Caco-2 (cell line): Measurements from ENCODE around the gene ATG7. TPM values are rescaled to one million over a fixed set of nuclear protein-coding genes. Genes with fewer than 3 reads are reported as not detected.

Experiments
- BruUV-seq: library from RNA; stranded (reverse); fragments of 400-500 nt; replicated peaks from 2 replicates; lab custom pipeline; 2021; lab: Mats Ljungman, UMichigan
- CTCF ChIA-PET: fragments of 300-600 bp; sonication (Branson Sonifier 250); formaldehyde crosslinking; loops from one replicate; lab custom pipeline; 2022; ENCODE audit warnings: antibody characterized with exemption; lab: Charles Lee
- POLR2A ChIA-PET: fragments of 300-600 bp; sonication (Branson Sonifier 250); formaldehyde crosslinking; loops from one replicate; lab custom pipeline; 2022; ENCODE audit warnings: antibody characterized with exemption; lab: Charles Lee
- DNase-seq, 2 experiments: peaks; one replicate each; pipeline versions ENCODE4 v3.0.0 to v3.0.0-alpha.2; 2020 to 2022
- H3K27me3 ChIP-seq: replicated peaks from 2 replicates; pipeline ENCODE4 v1.6.0; 2011; ENCODE audit warnings: low read length; ENCODE audit not compliant: control insufficient read depth, insufficient read depth
- H3K36me3 ChIP-seq: 2 replicates; pipeline ENCODE4 v1.5.1; 2011; ENCODE audit warnings: low read length; ENCODE audit not compliant: control insufficient read depth, insufficient read depth
- H3K4me1 ChIP-seq: fragments of 250-450 bp; sonication (Bioruptor Pico); 2 replicates; pipeline ENCODE4 v1.5.1; 2020; ENCODE audit warnings: mild to moderate bottlenecking
- H3K4me3 ChIP-seq: 2 replicates; pipeline ENCODE4 v1.5.1; 2011; ENCODE audit warnings: low read depth, mild to moderate bottlenecking, control low read depth, low read length
- H3K9me3 ChIP-seq: fragments of 250-450 bp; sonication (Bioruptor Pico); 2 replicates; pipeline ENCODE4 v1.5.1; 2020; ENCODE audit warnings: mild to moderate bottlenecking, moderate library complexity
- H3K27ac Mint-ChIP-seq: one replicate; pipeline ENCODE4 v1.8.0; 2022; ENCODE audit warnings: mixed read lengths; ENCODE audit not compliant: unreplicated experiment
- H3K27me3 Mint-ChIP-seq: one replicate; pipeline ENCODE4 v1.8.0; 2022; ENCODE audit warnings: mixed read lengths; ENCODE audit not compliant: insufficient read depth, unreplicated experiment
- H3K36me3 Mint-ChIP-seq: one replicate; pipeline ENCODE4 v1.8.0; 2022; ENCODE audit warnings: mild to moderate bottlenecking, mixed read lengths; ENCODE audit not compliant: insufficient read depth, unreplicated experiment
- H3K4me1 Mint-ChIP-seq: one replicate; pipeline ENCODE4 v1.8.0; 2022; ENCODE audit warnings: low read depth, mixed read lengths; ENCODE audit not compliant: unreplicated experiment
- H3K4me3 Mint-ChIP-seq: one replicate; pipeline ENCODE4 v1.8.0; 2022; ENCODE audit warnings: mild to moderate bottlenecking, moderate library complexity, mixed read lengths; ENCODE audit not compliant: unreplicated experiment
- H3K9me3 Mint-ChIP-seq: one replicate; pipeline ENCODE4 v1.8.0; 2022; ENCODE audit warnings: mixed read lengths; ENCODE audit not compliant: unreplicated experiment
- intact Hi-C: fragments of 100-400 bp; cut with micrococcal nuclease; formaldehyde crosslinking; loops from one replicate; pipeline ENCODE4 v1.10.0; 2022; ENCODE audit not compliant: unreplicated experiment
- total RNA-seq: library from RNA; stranded (reverse); gene quantifications from 2 replicates; pipeline ENCODE4 v1.2.3, GENCODE V29; 2022
- TF ChIP-seq, protein P1 (sequence below), 2 experiments: fragments of 200-600 bp in 1 of 2; IDR thresholded peaks; 1 replicate in 1 of 2; 2 replicates in 1 of 2; pipeline versions ENCODE4 v1.5.1 to v1.8.0; 2011 to 2022; ENCODE audit warnings: antibody characterized with exemption in 1 of 2, control low read depth in 1 of 2, inconsistent platforms in 1 of 2, low read depth in 1 of 2, low read length in 1 of 2, mild to moderate bottlenecking in 1 of 2, moderate library complexity in 1 of 2; ENCODE audit not compliant: insufficient read depth in 1 of 2, severe bottlenecking in 1 of 2, unreplicated experiment in 1 of 2

ATG7 gene
- total RNA-seq, 1 experiment from 2014 or later: 24.4 TPM

- TF ChIP-seq, protein P1, sequence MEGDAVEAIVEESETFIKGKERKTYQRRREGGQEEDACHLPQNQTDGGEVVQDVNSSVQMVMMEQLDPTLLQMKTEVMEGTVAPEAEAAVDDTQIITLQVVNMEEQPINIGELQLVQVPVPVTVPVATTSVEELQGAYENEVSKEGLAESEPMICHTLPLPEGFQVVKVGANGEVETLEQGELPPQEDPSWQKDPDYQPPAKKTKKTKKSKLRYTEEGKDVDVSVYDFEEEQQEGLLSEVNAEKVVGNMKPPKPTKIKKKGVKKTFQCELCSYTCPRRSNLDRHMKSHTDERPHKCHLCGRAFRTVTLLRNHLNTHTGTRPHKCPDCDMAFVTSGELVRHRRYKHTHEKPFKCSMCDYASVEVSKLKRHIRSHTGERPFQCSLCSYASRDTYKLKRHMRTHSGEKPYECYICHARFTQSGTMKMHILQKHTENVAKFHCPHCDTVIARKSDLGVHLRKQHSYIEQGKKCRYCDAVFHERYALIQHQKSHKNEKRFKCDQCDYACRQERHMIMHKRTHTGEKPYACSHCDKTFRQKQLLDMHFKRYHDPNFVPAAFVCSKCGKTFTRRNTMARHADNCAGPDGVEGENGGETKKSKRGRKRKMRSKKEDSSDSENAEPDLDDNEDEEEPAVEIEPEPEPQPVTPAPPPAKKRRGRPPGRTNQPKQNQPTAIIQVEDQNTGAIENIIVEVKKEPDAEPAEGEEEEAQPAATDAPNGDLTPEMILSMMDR (IDR thresholded peaks at IDR 0.05; ENCODE audit: insufficient read depth in 1 of 2, low read depth in 1 of 2, low read length in 1 of 2, severe bottlenecking in 1 of 2, unreplicated experiment in 1 of 2): no peak
- Mint-ChIP-seq H3K9me3 (no peaks in the 10 kb centered on the region), H3K4me3 (no peak overlapping the region), H3K27me3 (no peaks in the 10 kb centered on the region), H3K27ac (no peak overlapping the region), H3K36me3 (no peaks in the 10 kb centered on the region), H3K4me1 (no peaks in the 10 kb centered on the region)
- intact Hi-C loops: loop anchor here (10.0 kb wide), 1 partner anchor 149 kb away; no protein-coding TSS in a partner anchor
- Histone ChIP-seq H3K4me3 (no peak overlapping the region), H3K36me3 (no peaks in the 10 kb centered on the region; the same call in 1 of the 2 replicates), H3K4me1 (no peaks in the 10 kb centered on the region), H3K27me3 (no peaks in the 10 kb centered on the region), H3K9me3 (no peaks in the 10 kb centered on the region)
- no TSS peak for BruUV-seq
- no peak for DNase-seq
- ChIA-PET CTCF (no interaction called here), POLR2A (no interaction called here)
These were observed 262.0 kb downstream of the ATG7 start for GRCh38 chr3:11534011-11534792.

GRCh38 chr3:11534793-11535101 lies 262.6 kb downstream of the ATG7 start:
- H3K4me1 Mint-ChIP-seq: no peaks in the 10 kb centered on the region
- CTCF ChIA-PET: no interaction called here
- intact Hi-C loops: loop anchor here (10.0 kb wide), 1 partner anchor 150 kb away; no protein-coding TSS in a partner anchor
- POLR2A ChIA-PET: no interaction called here
- no peaks in the 10 kb centered on the region for H3K36me3 Mint-ChIP-seq
- no peak overlapping the region for H3K4me3 Mint-ChIP-seq
- TF ChIP-seq, protein P1 (IDR thresholded peaks at IDR 0.05; ENCODE audit: insufficient read depth in 1 of 2, low read depth in 1 of 2, low read length in 1 of 2, severe bottlenecking in 1 of 2, unreplicated experiment in 1 of 2): no peak
- H3K9me3 Mint-ChIP-seq: no peaks in the 10 kb centered on the region
- DNase-seq: no peak
- Histone ChIP-seq H3K27me3 (no peaks in the 10 kb centered on the region), H3K4me3 (no peak overlapping the region), H3K4me1 (no peaks in the 10 kb centered on the region), H3K9me3 (no peaks in the 10 kb centered on the region), H3K36me3 (no peaks in the 10 kb centered on the region; the same call in 1 of the 2 replicates)
- BruUV-seq: no TSS peak
- no peaks in the 10 kb centered on the region for H3K27me3 Mint-ChIP-seq
- H3K27ac Mint-ChIP-seq: no peak overlapping the region

DNA sequence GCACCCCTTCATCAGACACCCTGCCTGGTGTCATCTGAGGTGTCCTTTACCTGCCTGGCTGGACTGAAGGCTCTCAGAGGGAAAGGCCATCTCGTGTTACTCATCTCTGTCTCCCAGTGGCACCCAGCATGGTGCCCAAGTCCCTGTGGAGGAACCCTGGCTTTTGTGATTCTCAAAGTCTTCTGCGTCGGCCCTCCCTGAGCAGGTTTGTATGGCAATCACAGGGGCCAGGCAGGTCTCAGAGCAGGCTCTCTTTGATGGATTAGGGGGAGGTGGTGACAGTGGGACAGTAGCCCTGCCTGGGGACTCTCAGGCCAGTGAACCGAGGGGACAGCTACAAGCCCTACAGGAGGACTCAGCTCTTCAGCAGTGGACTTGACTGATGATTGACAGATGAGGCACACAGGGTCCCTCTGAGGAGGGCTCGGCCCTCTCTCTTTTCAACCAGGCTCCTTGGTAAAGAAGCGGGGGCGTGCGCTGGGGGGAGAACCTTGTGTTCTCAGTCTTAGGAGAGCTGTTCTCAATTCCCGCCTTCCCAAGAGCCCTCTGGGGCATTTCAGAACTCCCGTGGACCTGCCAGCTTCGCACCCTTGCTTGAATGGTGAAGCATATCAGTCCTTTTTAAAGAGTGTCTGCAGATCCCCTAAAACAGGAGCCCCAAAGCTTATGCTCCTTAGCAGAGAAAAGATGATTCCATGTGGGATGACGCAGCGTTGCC lies 263.2 kb downstream of the ATG7 start:
- Mint-ChIP-seq H3K4me1 (no peaks in the 10 kb centered on the region), H3K9me3 (no peaks in the 10 kb centered on the region)
- intact Hi-C loops: loop anchor here (10.0 kb wide), 1 partner anchor 151 kb away; no protein-coding TSS in a partner anchor

More for the DNA sequence above, 263.2 kb downstream of the ATG7 start:
- no peaks in the 10 kb centered on the region for H3K27me3 ChIP-seq
- POLR2A ChIA-PET: no interaction called here
- H3K4me1 ChIP-seq: no peaks in the 10 kb centered on the region
- CTCF ChIA-PET: no interaction called here
- no peak overlapping the region for H3K4me3 ChIP-seq
- Mint-ChIP-seq H3K4me3 (no peak overlapping the region), H3K36me3 (no peaks in the 10 kb centered on the region), H3K27me3 (no peaks in the 10 kb centered on the region), H3K27ac (no peak overlapping the region)
- H3K36me3 ChIP-seq: no peaks in the 10 kb centered on the region; the same call in 1 of the 2 replicates
- DNase-seq: no peak
- no peaks in the 10 kb centered on the region for H3K9me3 ChIP-seq
- BruUV-seq: no TSS peak
- TF ChIP-seq, protein P1 (IDR thresholded peaks at IDR 0.05; ENCODE audit: insufficient read depth in 1 of 2, low read depth in 1 of 2, low read length in 1 of 2, severe bottlenecking in 1 of 2, unreplicated experiment in 1 of 2): no peak
